K562 (cell line): ENCODE measurements around the gene KHNYN. TPM values are rescaled to one million over a fixed set of nuclear protein-coding genes. Genes with fewer than 3 reads are reported as not detected.

Source experiments
- ATAC-seq: fragments of 200-7000 bp; cut with Tn5 transposase; 3 replicates; pipeline ENCODE4 v1.9.1; 2020; ENCODE audit warnings: moderate library complexity
- BruUV-seq: library from RNA; stranded (reverse); fragments of 400-500 nt; replicated peaks from 2 replicates; lab custom pipeline; 2021; lab: Mats Ljungman, UMichigan
- CTCF ChIA-PET: fragments of 300-600 bp; formaldehyde crosslinking; extraction: SDS; loops from one replicate; lab custom pipeline; 2021; ENCODE audit warnings: low intra/inter-chr PET ratio; lab: Yijun Ruan, JAX
- POLR2A ChIA-PET: fragments of 300-600, 350-650 bp; sonication (Branson Sonifier 250); formaldehyde crosslinking; extraction: SDS; loops from one replicate; lab custom pipeline; 2021; ENCODE audit warnings: antibody characterized with exemption, inconsistent platforms; lab: Yijun Ruan, JAX
- DNase-seq, 4 experiments: peaks; one replicate each; pipeline versions ENCODE4 v3.0.0 to v3.0.0-alpha.2; 2011 to 2018; ENCODE audit warnings: low spot score in 3 of 4, mixed read lengths in 3 of 4; ENCODE audit errors: extremely low read depth in 1 of 4
- FAIRE-seq: peaks from 2 replicates; lab custom pipeline; 2011; peaks lifted over from hg19 to GRCh38; lab: Jason Lieb, UNC
- H2AFZ ChIP-seq: 2 replicates; pipeline ENCODE4 v1.6.0; 2011; ENCODE audit warnings: low read depth, low read length, control low read depth, inconsistent platforms
- H3K27ac ChIP-seq: fragments of 200-600 bp; 3 replicates; pipeline ENCODE4 v1.8.0; 2011; ENCODE audit warnings: low read depth, mild to moderate bottlenecking, control low read depth, inconsistent platforms, low read length, moderate library complexity, mixed read lengths; ENCODE audit errors: extremely low read depth
- H3K27me3 ChIP-seq, 2 experiments: fragments of 300-600 bp in 1 of 2; 2 replicates in 1 of 2; 3 replicates in 1 of 2; pipeline versions ENCODE4 v1.6.0 to v1.8.0; 2011; ENCODE audit warnings: inconsistent platforms in 2 of 2, low read length in 2 of 2, mild to moderate bottlenecking in 1 of 2, mixed read lengths in 1 of 2, moderate library complexity in 1 of 2; ENCODE audit not compliant: control insufficient read depth in 2 of 2, insufficient read depth in 2 of 2
- H3K36me3 ChIP-seq: fragments of 300-600 bp; 3 replicates; pipeline ENCODE4 v1.8.0; 2011; ENCODE audit warnings: mild to moderate bottlenecking, low read length, inconsistent platforms; ENCODE audit not compliant: control insufficient read depth, insufficient read depth
- H3K4me1 ChIP-seq, 2 experiments: fragments of 200-600 bp in 1 of 2; replicated peaks in 1 of 2; 2 replicates in 1 of 2; 3 replicates in 1 of 2; pipeline versions ENCODE4 v1.5.1 to v1.8.0; 2011; ENCODE audit warnings: inconsistent platforms in 2 of 2, low read length in 2 of 2, mild to moderate bottlenecking in 1 of 2, mixed read lengths in 1 of 2, moderate library complexity in 1 of 2; ENCODE audit not compliant: control insufficient read depth in 2 of 2, insufficient read depth in 2 of 2
- H3K4me2 ChIP-seq: 2 replicates; pipeline ENCODE4 v1.6.1; 2011; ENCODE audit warnings: low read length, control low read depth, inconsistent platforms, mixed read lengths; ENCODE audit not compliant: insufficient read depth
- H3K4me3 ChIP-seq: fragments of 200-600 bp; sonication (generic), shearing (Covaris generic); 2 replicates; pipeline ENCODE4 v1.5.1; 2016; ENCODE audit warnings: control low read depth, inconsistent platforms
- H3K79me2 ChIP-seq: fragments of 200-600 bp; 3 replicates; pipeline ENCODE4 v1.8.0; 2011; ENCODE audit warnings: low read length, inconsistent platforms; ENCODE audit not compliant: control insufficient read depth, insufficient read depth
- H3K9ac ChIP-seq, 2 experiments: 2 replicates each; pipeline versions ENCODE4 v1.6.0 to v1.6.1; 2011; ENCODE audit warnings: low read depth in 2 of 2, low read length in 2 of 2, control low read depth in 1 of 2, inconsistent platforms in 1 of 2, mild to moderate bottlenecking in 1 of 2, mixed read lengths in 1 of 2; ENCODE audit not compliant: insufficient read depth in 1 of 2
- H3K9me1 ChIP-seq: one replicate; pipeline ENCODE4 v1.6.0; 2011; ENCODE audit warnings: inconsistent platforms, mild to moderate bottlenecking, low read length, moderate library complexity; ENCODE audit not compliant: control insufficient read depth, insufficient read depth
- H3K9me3 ChIP-seq: replicated peaks from 2 replicates; pipeline ENCODE4 v1.5.1; 2011; ENCODE audit warnings: low read depth, low read length, inconsistent platforms; ENCODE audit not compliant: control insufficient read depth, insufficient read depth
- H4K20me1 ChIP-seq: replicated peaks from 2 replicates; pipeline ENCODE4 v1.6.1; 2011; ENCODE audit warnings: low read length, inconsistent platforms, mixed read lengths; ENCODE audit not compliant: control insufficient read depth, insufficient read depth
- CAMTA2 ChIP-seq: fragments of 250-450 bp; sonication (Bioruptor Pico); conservative IDR thresholded peaks from 2 replicates; pipeline ENCODE4 v1.5.1; 2022
- CEBPG ChIP-seq, 3 experiments: fragments of 200-800 bp in 1 of 3; sonication (Bioruptor generic) in 1 of 3; sonication (generic) in 1 of 3; formaldehyde crosslinking in 1 of 3; IDR thresholded peaks in 2 of 3; conservative IDR thresholded peaks in 1 of 3; 2 replicates each; pipeline versions ENCODE4 v1.6.1 to v1.8.0; 2016 to 2022; ENCODE audit warnings: missing compliant biosample characterization in 2 of 3, missing genetic modification characterization in 2 of 3, mild to moderate bottlenecking in 1 of 3, missing genetic modification reagents in 1 of 3
- CREBBP ChIP-seq: IDR thresholded peaks from one replicate; pipeline ENCODE4 v1.6.1; 2012; ENCODE audit warnings: low read depth, mild to moderate bottlenecking, control low read depth, inconsistent platforms, low read length
- E2F8 ChIP-seq: fragments of 450-650 bp; IDR thresholded peaks from 2 replicates; pipeline ENCODE4 v1.7.1; 2018; ENCODE audit warnings: mild to moderate bottlenecking, low read depth; ENCODE audit not compliant: partially characterized antibody
- ETV6 ChIP-seq, 3 experiments: fragments of 150-350 bp in 1 of 3; sonication (generic) in 1 of 3; formaldehyde crosslinking in 1 of 3; IDR thresholded peaks; 2 replicates each; pipeline versions ENCODE4 v1.6.1 to v1.8.0; 2014 to 2022; ENCODE audit warnings: borderline replicate concordance in 2 of 3, low read depth in 2 of 3, antibody characterized with exemption in 1 of 3, low read length in 1 of 3, mild to moderate bottlenecking in 1 of 3, missing genetic modification reagents in 1 of 3
- GMEB1 ChIP-seq: fragments of 250-450 bp; sonication (Bioruptor Pico); IDR thresholded peaks from 2 replicates; pipeline ENCODE4 v1.4.0; 2020; ENCODE audit warnings: mild to moderate bottlenecking
- MXI1 ChIP-seq: IDR thresholded peaks from 2 replicates; pipeline ENCODE4 v1.6.1; 2011; ENCODE audit warnings: low read depth, mild to moderate bottlenecking, improper control_type of control experiment, low read length
- ZBTB5 ChIP-seq: fragments of 450-650 bp; IDR thresholded peaks from 2 replicates; pipeline ENCODE4 v1.6.1; 2017; ENCODE audit warnings: antibody characterized with exemption
- ZFP91 ChIP-seq: sonication (generic); formaldehyde crosslinking; IDR thresholded peaks from 2 replicates; pipeline ENCODE4 v1.8.0; 2022; ENCODE audit warnings: mild to moderate bottlenecking, missing genetic modification reagents
- ZNF274 ChIP-seq: IDR thresholded peaks from 2 replicates; pipeline ENCODE4 v1.6.1; 2011; ENCODE audit warnings: low read depth, mild to moderate bottlenecking, low read length, moderate library complexity, borderline replicate concordance
- ZNF436 ChIP-seq: fragments of 250-450, 450-650 bp; sonication (Bioruptor Pico); formaldehyde crosslinking; IDR thresholded peaks from 2 replicates; pipeline ENCODE4 v1.7.0; 2020; ENCODE audit warnings: mild to moderate bottlenecking
- WGBS: fragments of 100-300 bp; shearing (Covaris generic); methylation state at CpG from one replicate; pipeline ENCODE4 v1.1.6; 2016; ENCODE audit warnings: low coverage, mixed read lengths; ENCODE audit not compliant: insufficient coverage; ENCODE audit errors: missing lambda C conversion rate; 5-methylcytosine and 5-hydroxymethylcytosine counted together
- in situ Hi-C: fragments of 300-500 bp; cut with MboI; formaldehyde crosslinking; loops from 4 replicates; pipeline ENCODE4 v1.15.0; 2018; ENCODE audit warnings: inconsistent platforms, mixed read lengths
- intact Hi-C: fragments of 100-400 bp; cut with micrococcal nuclease; formaldehyde crosslinking; loops from 2 replicates; pipeline ENCODE4 v1.14.2; 2022
- polyA plus RNA-seq, 8 experiments: library from polyadenylated mRNA; depleted of rRNA in 4 of 8; stranded (reverse) in 5 of 8; unstranded in 3 of 8; fragments of >200 nt; fragmentation: Nextera tagmentation in 2 of 8; fragmentation: Illumina TruSeq in 1 of 8; extraction: Ambion mirVana in 2 of 8; extraction: Trizol in 1 of 8; gene quantifications; 2 replicates each; pipeline versions ENCODE4 v1.2.1 to v1.2.3, GENCODE V29; 2011 to 2014; ENCODE audit warnings: inconsistent platforms in 1 of 8, missing spikeins in 1 of 8
- total RNA-seq, 7 experiments: library from RNA; depleted of rRNA in 6 of 7; stranded (reverse); fragments of >200 nt in 6 of 7; fragmentation: Illumina TruSeq in 2 of 7; extraction: Trizol in 2 of 7; gene quantifications; 2 replicates each; pipeline versions ENCODE4 v1.2.1 to v1.2.3, GENCODE V29; 2011 to 2021; ENCODE audit warnings: low replicate concordance in 1 of 7

KHNYN gene
- total and polyA plus RNA-seq, 9 of the 15 experiments (the other 6 are each of a cell fraction or from before 2014, with no cell fraction given): 0.76 to 26.0 (median 14.1) TPM

GRCh38 chr14:24465368-24465767 lies 35.6 kb downstream of the KHNYN start:
- BruUV-seq: no TSS peak
- no peak for ATAC-seq

More at GRCh38 chr14:24465368-24465767, 35.6 kb downstream of the KHNYN start:
- Histone ChIP-seq H4K20me1 (no peaks in the 10 kb centered on the region), H3K79me2 (no peaks in the 10 kb centered on the region), H3K9me3 (no peaks in the 10 kb centered on the region), H3K9me1 (no peaks in the 10 kb centered on the region), H3K27me3 (no peaks in the 10 kb centered on the region), H3K4me1 (no peaks in the 10 kb centered on the region), H3K27ac (no peak overlapping the region), H3K4me3 (no peak overlapping the region), H3K9ac (no peak overlapping the region), H3K4me2 (no peak overlapping the region), H3K36me3 (no peaks in the 10 kb centered on the region), H2AFZ (no peak overlapping the region)
- in situ Hi-C loops (no loop called here), intact Hi-C loops (no loop called here)
- FAIRE-seq (no peak), DNase-seq (no peak)
- ChIA-PET POLR2A (no interaction called here), CTCF (no interaction called here)
- WGBS: 0% methylated on average over 1 of the region's 3 CpGs
- TF ChIP-seq ZBTB5: no peak
- TF ChIP-seq ZNF274: no peak
- TF ChIP-seq CAMTA2: no peak
- TF ChIP-seq ETV6 (IDR thresholded peaks at IDR 0.05; ENCODE audit: borderline replicate concordance in 1 of 2, low read depth in 2 of 2, low read length in 1 of 2): no peak
- no peak for TF ChIP-seq ETV6 (CRISPR knock-in tag; IDR thresholded peaks at IDR 0.05; ENCODE audit: borderline replicate concordance)
- no peak for TF ChIP-seq E2F8
- TF ChIP-seq CEBPG (CRISPR knock-in tag; IDR thresholded peaks at IDR 0.05): no peak
- TF ChIP-seq CEBPG (tag; conservative IDR thresholded peaks at IDR 0.05 in 1 of 2, IDR thresholded peaks at IDR 0.05 in 1 of 2): no peak
- TF ChIP-seq ZNF436 (CRISPR knock-in tag): no peak
- TF ChIP-seq ZFP91 (CRISPR knock-in tag): no peak
- TF ChIP-seq GMEB1: no peak
- TF ChIP-seq CREBBP: no peak
- TF ChIP-seq MXI1: no peak
